Stomach smooth muscle (tissue), 2 donors: ENCODE results near the gene PLPP3.

Experiments
- H3K27ac ChIP-seq: one replicate; pipeline ENCODE4 v1.7.0; 2013; ENCODE audit warnings: mild to moderate bottlenecking, low read length, inconsistent platforms
- H3K27me3 ChIP-seq, 2 donors: one replicate each; pipeline ENCODE4 v1.7.0; 2013; ENCODE audit warnings: low read length in 2 of 2; ENCODE audit not compliant: insufficient read depth in 2 of 2, control insufficient read depth in 1 of 2
- H3K36me3 ChIP-seq, 2 donors: one replicate each; pipeline ENCODE4 v1.7.0; 2013; ENCODE audit warnings: low read length in 2 of 2; ENCODE audit not compliant: control insufficient read depth in 2 of 2, insufficient read depth in 2 of 2
- H3K4me1 ChIP-seq: one replicate; pipeline ENCODE4 v1.7.0; 2013; ENCODE audit warnings: low read length; ENCODE audit not compliant: control insufficient read depth, insufficient read depth
- H3K4me3 ChIP-seq, 2 donors: one replicate each; pipeline ENCODE4 v1.7.0; 2013; ENCODE audit warnings: low read length in 2 of 2
- H3K9ac ChIP-seq, 2 donors: one replicate each; pipeline ENCODE4 v1.7.0; 2013; ENCODE audit warnings: low read length in 2 of 2, mild to moderate bottlenecking in 1 of 2
- H3K9me3 ChIP-seq, 2 donors: one replicate each; pipeline ENCODE4 v1.7.0; 2013; ENCODE audit warnings: low read length in 2 of 2; ENCODE audit not compliant: control insufficient read depth in 2 of 2
- donor health status: healthy.
- donor health status: Pancreatic carcinoma.

The PLPP3 gene

DNA sequence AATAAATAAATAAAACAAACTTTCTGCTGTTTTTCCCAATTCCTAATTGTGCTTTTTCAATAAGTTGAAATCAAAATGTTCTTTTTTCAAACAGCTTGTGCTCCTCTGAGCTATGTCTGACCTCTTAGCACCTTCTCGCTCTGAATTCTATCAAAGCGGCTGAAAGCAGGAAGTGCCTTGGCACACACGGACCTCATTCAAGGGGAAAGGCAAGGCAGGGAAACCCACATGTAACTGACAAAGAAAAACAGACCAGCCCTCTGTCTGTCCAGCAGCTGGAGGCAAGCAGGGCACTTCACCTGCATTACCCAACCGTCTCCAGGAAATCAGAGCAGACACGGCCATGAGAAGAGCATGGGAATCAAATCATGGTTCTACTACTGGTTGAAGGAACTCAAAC lies 56.7 kb downstream of the PLPP3 start:
- Histone ChIP-seq H3K27me3 (no peaks in the 10 kb centered on the region), H3K36me3 (peaks cover 24 to 31% of the 10 kb centered on the region in 2 donors), H3K4me1 (peaks cover 2% of the 10 kb centered on the region), H3K9me3 (no peaks in the 10 kb centered on the region), H3K27ac (no peak overlapping the region), H3K9ac (no peak overlapping the region), H3K4me3 (no peak overlapping the region)

DNA sequence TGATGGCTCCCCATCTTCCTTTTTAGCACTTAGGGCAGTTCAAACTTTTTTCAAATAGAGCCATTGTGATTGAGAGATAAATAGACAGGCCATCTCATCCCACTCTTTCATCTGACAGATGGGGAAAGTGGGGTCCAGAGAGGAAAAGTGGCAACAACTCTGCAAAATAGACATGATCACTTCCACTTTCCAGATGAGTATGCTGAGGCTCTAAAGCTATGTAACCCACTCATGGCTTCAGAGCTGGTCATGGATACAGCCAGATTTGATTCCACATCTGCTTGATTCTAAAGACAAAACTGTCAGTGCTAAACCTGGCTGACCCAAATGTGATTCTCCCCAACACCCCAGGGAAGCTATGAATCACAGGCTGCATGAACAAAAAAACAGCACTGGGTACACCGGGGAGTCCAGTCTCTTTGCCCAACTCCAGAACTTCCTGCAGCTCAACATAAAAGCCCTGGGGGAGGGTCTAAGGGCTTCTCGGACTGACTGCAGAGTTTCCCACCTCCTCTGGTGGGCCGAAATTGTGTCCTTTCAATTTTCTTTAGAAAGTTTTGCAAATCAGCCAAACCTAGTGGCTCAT lies 59.3 kb downstream of the PLPP3 start:
- no peak overlapping the region for H3K27ac ChIP-seq
- no peaks in the 10 kb centered on the region for H3K27me3 ChIP-seq
- peaks cover 2% of the 10 kb centered on the region for H3K4me1 ChIP-seq
- no peak overlapping the region for H3K4me3 ChIP-seq
- no peak overlapping the region for H3K9ac ChIP-seq
- H3K9me3 ChIP-seq, result no peaks in the 10 kb centered on the region
- H3K36me3 ChIP-seq, result peaks cover 24 to 31% of the 10 kb centered on the region in 2 donors

DNA sequence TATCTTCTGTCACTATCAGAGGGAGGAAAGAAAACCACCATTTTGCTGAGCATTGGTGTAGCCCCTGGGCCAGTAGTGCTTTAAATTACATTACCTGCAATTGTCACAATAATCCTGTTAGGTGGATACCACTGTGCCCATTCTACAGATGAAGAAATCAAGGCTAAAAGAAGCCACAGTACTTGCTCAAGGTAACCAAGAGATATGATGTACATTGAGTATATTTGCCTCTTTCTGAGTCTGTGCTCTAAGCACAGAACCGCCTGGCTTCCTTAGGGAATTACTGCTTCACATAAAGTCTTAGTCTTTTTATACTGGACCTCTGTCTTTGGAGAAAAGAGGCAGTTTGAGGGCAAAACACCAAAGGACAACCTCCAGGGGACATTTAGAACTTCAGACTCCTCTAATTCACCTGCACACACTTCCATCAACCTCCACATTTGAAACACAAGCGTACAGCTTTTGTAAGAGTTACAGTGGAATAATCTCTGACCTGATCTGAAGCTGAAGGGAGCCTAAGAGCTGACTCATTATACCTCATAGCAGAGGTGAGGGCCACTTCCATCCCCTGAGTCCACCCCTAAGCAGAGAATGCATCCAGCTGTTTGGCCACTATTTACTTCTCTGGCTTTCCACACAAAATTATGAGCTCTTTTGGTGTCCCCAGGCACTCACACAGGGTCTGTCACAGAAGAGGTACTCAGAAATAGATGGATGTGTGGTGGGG lies 61.8 kb downstream of the PLPP3 start:
- H3K27ac ChIP-seq, result no peak overlapping the region
- H3K27me3 ChIP-seq, result no peaks in the 10 kb centered on the region
- H3K4me1 ChIP-seq, result no peaks in the 10 kb centered on the region
- peaks cover 11 to 14% of the 10 kb centered on the region in 2 donors for H3K36me3 ChIP-seq
- H3K9ac ChIP-seq, result no peak overlapping the region
- no peak overlapping the region for H3K4me3 ChIP-seq
- no peaks in the 10 kb centered on the region for H3K9me3 ChIP-seq

- no peaks in the 10 kb centered on the region for H3K9me3 ChIP-seq
- no peaks in the 10 kb centered on the region for H3K27me3 ChIP-seq
- no peak overlapping the region for H3K4me3 ChIP-seq
- H3K36me3 ChIP-seq, result peaks cover 12 to 17% of the 10 kb centered on the region in 2 donors
- no peak overlapping the region for H3K9ac ChIP-seq
- no peak overlapping the region for H3K27ac ChIP-seq
- no peaks in the 10 kb centered on the region for H3K4me1 ChIP-seq
Observed at GRCh38 chr1:56516539-56517252, 62.7 kb downstream of the PLPP3 start.

- peaks cover 19 to 22% of the 10 kb centered on the region in 2 donors for H3K36me3 ChIP-seq
- no peak overlapping the region for H3K27ac ChIP-seq
- no peaks in the 10 kb centered on the region for H3K4me1 ChIP-seq
- no peaks in the 10 kb centered on the region for H3K27me3 ChIP-seq
- no peaks in the 10 kb centered on the region for H3K9me3 ChIP-seq
- no peak overlapping the region for H3K4me3 ChIP-seq
- no peak overlapping the region for H3K9ac ChIP-seq
Observed at GRCh38 chr1:56515898-56516538, 63.3 kb downstream of the PLPP3 start.

- Histone ChIP-seq H3K9me3 (no peaks in the 10 kb centered on the region), H3K27ac (no peak overlapping the region), H3K4me3 (no peak overlapping the region), H3K9ac (no peak overlapping the region), H3K4me1 (peaks cover 5% of the 10 kb centered on the region), H3K27me3 (no peaks in the 10 kb centered on the region), H3K36me3 (peaks cover 14 to 36% of the 10 kb centered on the region in 2 donors)
Observed at GRCh38 chr1:56512724-56513494, 66.5 kb downstream of the PLPP3 start.

DNA sequence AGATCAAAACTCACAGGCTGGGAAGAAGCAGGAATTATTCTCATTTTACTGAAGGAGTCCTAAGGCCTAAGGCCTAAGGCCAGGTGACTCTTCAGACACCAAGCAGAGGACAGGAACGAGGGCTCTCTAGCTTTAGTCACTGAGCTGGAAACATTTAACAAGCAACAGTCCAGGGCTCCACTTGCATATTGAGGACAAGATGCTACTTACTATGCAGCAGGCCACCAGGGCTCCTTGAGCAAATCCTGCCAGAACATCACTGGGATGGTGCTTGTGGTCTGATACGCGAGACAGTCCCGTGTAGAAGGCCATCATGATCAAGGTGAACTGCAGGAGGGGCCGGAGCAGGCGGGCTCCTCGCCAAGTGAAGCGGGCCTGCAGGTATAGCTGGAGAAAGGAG lies 67.6 kb downstream of the PLPP3 start:
- Histone ChIP-seq H3K4me1 (peaks cover 5% of the 10 kb centered on the region), H3K27me3 (no peaks in the 10 kb centered on the region), H3K9me3 (no peaks in the 10 kb centered on the region), H3K4me3 (no peak overlapping the region), H3K9ac (no peak overlapping the region), H3K27ac (no peak overlapping the region), H3K36me3 (peaks cover 15 to 44% of the 10 kb centered on the region in 2 donors)

DNA sequence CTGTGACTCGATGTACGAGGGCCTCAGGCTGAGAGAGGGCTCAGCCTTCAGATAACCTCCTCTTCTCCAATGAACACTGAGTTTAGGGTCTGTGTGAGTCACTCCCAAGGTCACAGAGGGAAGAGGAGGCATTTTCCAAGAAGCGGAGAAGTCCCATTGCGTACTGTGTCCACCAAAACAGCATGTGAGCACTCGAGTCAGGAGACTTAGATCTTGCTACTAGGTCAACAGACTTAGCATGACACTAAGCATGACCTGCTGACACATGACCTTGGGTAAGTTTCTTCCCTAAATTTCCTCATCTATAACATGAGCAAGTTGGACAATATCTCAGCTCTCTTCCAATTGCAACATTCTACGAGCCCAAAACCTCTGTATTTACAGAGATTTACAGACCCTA lies 68.0 kb downstream of the PLPP3 start:
- no peaks in the 10 kb centered on the region for H3K27me3 ChIP-seq
- H3K4me1 ChIP-seq, result peaks cover 5% of the 10 kb centered on the region
- peaks cover 17 to 46% of the 10 kb centered on the region in 2 donors for H3K36me3 ChIP-seq
- H3K9ac ChIP-seq, result no peak overlapping the region
- no peak overlapping the region for H3K27ac ChIP-seq
- no peak overlapping the region for H3K4me3 ChIP-seq
- no peaks in the 10 kb centered on the region for H3K9me3 ChIP-seq

DNA sequence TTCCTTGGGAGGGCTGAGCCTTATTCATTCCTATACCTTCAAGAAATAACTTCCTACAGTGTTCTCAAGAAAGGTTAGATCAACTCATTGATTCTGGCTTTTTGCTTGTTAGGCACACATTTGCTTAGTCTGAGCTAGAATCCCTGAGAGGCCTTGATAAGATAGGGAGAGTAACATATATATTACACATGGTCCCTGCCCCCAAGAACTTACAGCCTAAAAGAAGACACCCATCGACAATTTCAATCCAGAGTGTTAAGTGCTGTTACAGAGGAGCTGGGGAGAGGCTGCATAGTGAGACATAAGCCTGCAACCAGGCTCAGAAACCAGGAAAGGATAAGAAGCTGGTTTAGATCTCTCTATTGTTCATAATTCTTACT lies 68.7 kb downstream of the PLPP3 start:
- no peaks in the 10 kb centered on the region for H3K27me3 ChIP-seq
- H3K4me1 ChIP-seq, result peaks cover 5% of the 10 kb centered on the region
- H3K9ac ChIP-seq, result peak overlapping the region in 1 of 2 donors; percentile 5
- H3K9me3 ChIP-seq, result no peaks in the 10 kb centered on the region
- H3K4me3 ChIP-seq, result no peak overlapping the region
- H3K36me3 ChIP-seq, result peaks cover 17 to 49% of the 10 kb centered on the region in 2 donors
- H3K27ac ChIP-seq, result no peak overlapping the region
